Activated CD8-positive, alpha-beta memory T cell treated with anti-CD3 and anti-CD28 coated beads, Interleukin-2, amount 50 U/mL, for 1 hour (primary cell): ENCODE results near the gene RAI1.

Experiments
- DNase-seq: peaks from one replicate; pipeline ENCODE4 v3.0.0-alpha.2; 2020; ENCODE audit errors: extremely low read depth

RAI1 gene

GRCh38 chr17:17784657-17785267 is 103.5 kb downstream of the RAI1 start:
- DNase-seq: no peak

GRCh38 chr17:17785407-17785806 is 104.1 kb downstream of the RAI1 start:
- DNase-seq: no peak

GRCh38 chr17:17786998-17787397 is 105.7 kb downstream of the RAI1 start:
- no peak for DNase-seq

GRCh38 chr17:17787568-17787967 is 106.3 kb downstream of the RAI1 start:
- DNase-seq: no peak

- no peak for DNase-seq
Measured at GRCh38 chr17:17788967-17789366, 107.7 kb downstream of the RAI1 start.

GRCh38 chr17:17789410-17789809 is 108.2 kb downstream of the RAI1 start:
- DNase-seq: no peak

- DNase-seq: no peak
Measured at GRCh38 chr17:17789828-17790636, 108.8 kb downstream of the RAI1 start.

- no peak for DNase-seq
Measured at GRCh38 chr17:17790637-17791464, 109.6 kb downstream of the RAI1 start.

GRCh38 chr17:17792037-17792550 is 110.8 kb downstream of the RAI1 start:
- no peak for DNase-seq

- DNase-seq: no peak
Measured at GRCh38 chr17:17792551-17793377, 111.5 kb downstream of the RAI1 start.

- no peak for DNase-seq
Measured at GRCh38 chr17:17793378-17794214, 112.3 kb downstream of the RAI1 start.

GRCh38 chr17:17794382-17794781 is 113.1 kb downstream of the RAI1 start:
- DNase-seq: no peak

- no peak for DNase-seq
Measured at GRCh38 chr17:17795296-17795695, 114.0 kb downstream of the RAI1 start.

- no peak for DNase-seq
Measured at GRCh38 chr17:17795946-17796786, 114.9 kb downstream of the RAI1 start.

- DNase-seq: no peak
Measured at GRCh38 chr17:17796787-17797061, 115.5 kb downstream of the RAI1 start.

- no peak for DNase-seq
Measured at GRCh38 chr17:17797119-17797809, 116.0 kb downstream of the RAI1 start.

GRCh38 chr17:17798010-17798556 is 116.8 kb downstream of the RAI1 start:
- no peak for DNase-seq

GRCh38 chr17:17798573-17799255 is 117.5 kb downstream of the RAI1 start:
- DNase-seq: no peak
